GM23338 (cell line): ENCODE results near the gene SBF2. TPM values are rescaled to one million over a fixed set of nuclear protein-coding genes. Genes with fewer than 3 reads are reported as not detected.

Experiments used
- ATAC-seq: fragments of 200-7000 bp; cut with Tn5 transposase; 3 replicates; pipeline ENCODE4 v1.9.1; 2020
- DNase-seq: peaks from one replicate; pipeline ENCODE4 v3.0.0-alpha.2; 2015; ENCODE audit warnings: low spot score
- H2AFZ ChIP-seq: fragments of 200-600 bp; sonication (generic); 2 replicates; pipeline ENCODE4 v1.8.0; 2016; ENCODE audit warnings: antibody characterized with exemption, mild to moderate bottlenecking, moderate library complexity
- H3F3A ChIP-seq: fragments of 200-600 bp; sonication (generic); replicated peaks from 2 replicates; pipeline ENCODE4 v1.8.0; 2017; ENCODE audit warnings: antibody characterized with exemption, mixed run types, low read depth
- H3K27ac ChIP-seq: fragments of 200-600 bp; sonication (generic); 2 replicates; pipeline ENCODE4 v1.6.1; 2016; ENCODE audit warnings: low read depth
- H3K27me3 ChIP-seq: fragments of 200-600 bp; sonication (generic); 2 replicates; pipeline ENCODE4 v1.8.0; 2016; ENCODE audit warnings: mild to moderate bottlenecking, mixed run types, moderate library complexity; ENCODE audit not compliant: insufficient read depth
- H3K36me3 ChIP-seq: fragments of 200-600 bp; sonication (generic); 2 replicates; pipeline ENCODE4 v1.8.0; 2016; ENCODE audit warnings: mild to moderate bottlenecking; ENCODE audit not compliant: insufficient read depth
- H3K4me1 ChIP-seq: fragments of 200-600 bp; sonication (generic); 2 replicates; pipeline ENCODE4 v1.8.0; 2016; ENCODE audit warnings: mild to moderate bottlenecking, moderate library complexity; ENCODE audit not compliant: insufficient read depth
- H3K4me2 ChIP-seq: fragments of 200-600 bp; sonication (generic); 2 replicates; pipeline ENCODE4 v1.7.1; 2017; ENCODE audit warnings: mixed run types
- H3K4me3 ChIP-seq: fragments of 200-600 bp; sonication (generic); 2 replicates; pipeline ENCODE4 v1.6.1; 2016; ENCODE audit warnings: mixed run types
- H3K79me2 ChIP-seq: fragments of 200-600 bp; sonication (generic); replicated peaks from 2 replicates; pipeline ENCODE4 v1.8.0; 2017; ENCODE audit warnings: mild to moderate bottlenecking; ENCODE audit not compliant: insufficient read depth
- H3K9me2 ChIP-seq: fragments of 200-600 bp; sonication (generic); 2 replicates; pipeline ENCODE4 v1.8.0; 2017; ENCODE audit not compliant: insufficient read depth
- H4K20me1 ChIP-seq: fragments of 200-600 bp; sonication (generic); replicated peaks from 2 replicates; pipeline ENCODE4 v1.8.0; 2017; ENCODE audit warnings: mild to moderate bottlenecking; ENCODE audit not compliant: insufficient read depth
- H3K27ac Mint-ChIP-seq: 2 replicates; pipeline ENCODE4 v1.8.0; 2020; ENCODE audit warnings: inconsistent platforms, mild to moderate bottlenecking, moderate library complexity, mixed read lengths
- H3K27me3 Mint-ChIP-seq: 3 replicates; pipeline ENCODE4 v1.8.0; 2022; ENCODE audit warnings: low read depth, mild to moderate bottlenecking, moderate library complexity, mixed read lengths, inconsistent platforms; ENCODE audit not compliant: insufficient read depth, poor library complexity
- H3K36me3 Mint-ChIP-seq: 3 replicates; pipeline ENCODE4 v1.8.0; 2021; ENCODE audit warnings: low read depth, mild to moderate bottlenecking, inconsistent platforms, moderate library complexity, mixed read lengths
- H3K4me1 Mint-ChIP-seq: 3 replicates; pipeline ENCODE4 v1.8.0; 2020; ENCODE audit warnings: mild to moderate bottlenecking, inconsistent platforms, mixed read lengths
- H3K4me3 Mint-ChIP-seq: 3 replicates; pipeline ENCODE4 v1.8.0; 2021; ENCODE audit warnings: moderate library complexity, mild to moderate bottlenecking, inconsistent platforms, mixed read lengths
- H3K9me3 Mint-ChIP-seq: 3 replicates; pipeline ENCODE4 v1.8.0; 2020; ENCODE audit warnings: moderate library complexity, mild to moderate bottlenecking, inconsistent platforms, mixed read lengths
- CREB1 ChIP-seq: fragments of 250-450 bp; sonication (Bioruptor Pico); IDR thresholded peaks from 2 replicates; pipeline ENCODE4 v1.5.0; 2020; ENCODE audit warnings: low read depth, mild to moderate bottlenecking, moderate library complexity
- EZH2 ChIP-seq: fragments of 200-600 bp; sonication (generic); IDR thresholded peaks from one replicate; pipeline ENCODE4 v1.8.0; 2017; ENCODE audit warnings: antibody characterized with exemption, mild to moderate bottlenecking, low read depth; ENCODE audit not compliant: unreplicated experiment
- EZH2phosphoT487 ChIP-seq: fragments of 200-600 bp; sonication (generic); IDR thresholded peaks from one replicate; pipeline ENCODE4 v1.8.1; 2018; ENCODE audit warnings: antibody characterized with exemption; ENCODE audit not compliant: unreplicated experiment
- NANOG ChIP-seq: IDR thresholded peaks from 2 replicates; pipeline ENCODE4 v1.6.1; 2016; ENCODE audit warnings: antibody characterized with exemption, borderline replicate concordance
- POLR2AphosphoS5 ChIP-seq: IDR thresholded peaks from 2 replicates; pipeline ENCODE4 v1.6.1; 2016; ENCODE audit warnings: antibody characterized with exemption, low read depth
- STAT1 ChIP-seq: IDR thresholded peaks from one replicate; pipeline ENCODE4 v1.6.1; 2016; ENCODE audit warnings: antibody characterized with exemption; ENCODE audit not compliant: unreplicated experiment
- ZNF331 ChIP-seq: fragments of 250-450 bp; sonication (Bioruptor Pico); IDR thresholded peaks from 2 replicates; pipeline ENCODE4 v1.5.0; 2020; ENCODE audit warnings: low read depth, mild to moderate bottlenecking, moderate library complexity
- polyA plus RNA-seq: library from polyadenylated mRNA; unstranded; fragments of >200 nt; fragmentation: Nextera tagmentation; extraction: Ambion mirVana; gene quantifications from 2 replicates; pipeline ENCODE4 v1.2.1, GENCODE V29; 2016
- total RNA-seq: library from RNA; depleted of rRNA; stranded (reverse); fragments of >200 nt; shearing (Covaris generic); gene quantifications from 2 replicates; pipeline ENCODE4 v1.2.3, GENCODE V29; 2014
- TF ChIP-seq, protein P1 (sequence below): IDR thresholded peaks from 2 replicates; pipeline ENCODE4 v1.6.1; 2016; ENCODE audit warnings: antibody characterized with exemption
- TF ChIP-seq, protein P2 (sequence below): fragments of 250-450 bp; sonication (Bioruptor Pico); IDR thresholded peaks from 2 replicates; pipeline ENCODE4 v1.5.0; 2020; ENCODE audit warnings: mild to moderate bottlenecking, moderate library complexity
- TF ChIP-seq, protein P3 (sequence below): IDR thresholded peaks from one replicate; pipeline ENCODE4 v1.6.1; 2018; ENCODE audit warnings: antibody characterized with exemption; ENCODE audit not compliant: unreplicated experiment

Gene SBF2
- total and polyA plus RNA-seq, 2 experiments from 2014 or later, result 25.6 to 53.5 TPM

DNA sequence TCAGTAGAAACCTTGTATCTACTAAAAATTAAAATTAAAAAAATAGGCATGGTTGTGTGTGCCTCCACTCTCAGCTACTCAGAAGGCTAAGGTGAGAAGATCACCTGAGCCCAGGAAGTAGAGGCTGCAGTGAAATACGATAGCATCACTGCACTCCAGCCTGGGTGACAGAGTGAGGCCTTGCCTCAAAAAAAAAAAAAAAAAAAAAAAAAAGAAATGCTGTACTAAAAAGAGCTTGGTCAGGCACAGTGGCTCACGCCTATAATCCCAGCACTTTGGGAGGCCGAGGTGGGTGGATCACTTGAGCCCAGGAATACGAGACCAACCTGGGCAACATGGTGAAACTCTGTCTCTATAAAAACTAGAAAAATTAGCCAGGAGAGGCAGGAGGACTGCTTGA lies 36.5 kb downstream of the SBF2 start (continued):
- TF ChIP-seq POLR2AphosphoS5 (no peak), NANOG (no peak), ZNF331 (CRISPR knock-in tag) (no peak), EZH2phosphoT487 (no peak), CREB1 (CRISPR knock-in tag) (no peak)
- TF ChIP-seq, protein P1, sequence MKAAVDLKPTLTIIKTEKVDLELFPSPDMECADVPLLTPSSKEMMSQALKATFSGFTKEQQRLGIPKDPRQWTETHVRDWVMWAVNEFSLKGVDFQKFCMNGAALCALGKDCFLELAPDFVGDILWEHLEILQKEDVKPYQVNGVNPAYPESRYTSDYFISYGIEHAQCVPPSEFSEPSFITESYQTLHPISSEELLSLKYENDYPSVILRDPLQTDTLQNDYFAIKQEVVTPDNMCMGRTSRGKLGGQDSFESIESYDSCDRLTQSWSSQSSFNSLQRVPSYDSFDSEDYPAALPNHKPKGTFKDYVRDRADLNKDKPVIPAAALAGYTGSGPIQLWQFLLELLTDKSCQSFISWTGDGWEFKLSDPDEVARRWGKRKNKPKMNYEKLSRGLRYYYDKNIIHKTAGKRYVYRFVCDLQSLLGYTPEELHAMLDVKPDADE, result no peak

DNA sequence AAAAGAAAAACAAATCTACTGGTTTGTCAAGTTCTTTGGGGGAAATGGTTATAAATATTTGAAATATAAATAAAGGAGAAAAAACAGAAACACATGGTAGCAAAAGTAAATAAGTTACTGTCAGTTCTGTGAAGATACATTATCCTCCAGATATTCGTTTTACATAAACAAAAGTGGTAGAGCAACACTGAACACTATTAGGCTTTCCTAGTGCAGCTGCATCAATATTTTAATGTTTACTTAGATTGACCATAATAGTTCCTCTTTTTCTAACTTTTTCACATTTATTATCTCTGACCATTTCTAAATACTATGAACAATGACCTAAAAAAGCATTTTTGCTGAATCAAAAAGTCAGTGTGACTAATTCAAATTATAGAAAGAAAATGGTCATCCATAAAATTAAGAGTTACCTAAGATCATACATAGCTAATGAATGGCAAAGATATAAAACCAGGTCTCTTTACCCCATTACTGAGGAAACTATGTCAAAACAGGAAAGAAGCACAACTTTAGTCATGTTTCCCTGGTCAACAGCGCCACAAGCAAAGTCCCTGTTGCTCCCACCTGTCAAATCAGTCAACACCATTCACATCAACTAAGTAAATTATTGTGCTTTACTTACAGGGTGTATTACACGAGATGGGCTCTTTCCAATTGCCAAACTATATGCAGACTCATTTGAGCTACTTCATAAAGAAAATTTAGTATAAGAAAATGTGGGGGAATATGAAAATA lies 38.5 kb downstream of the SBF2 start:
- H3K4me2 ChIP-seq, result no peak overlapping the region
- Mint-ChIP-seq H3K36me3 (peaks cover 3% of the 10 kb centered on the region; the same call in 1 of the 3 replicates), H3K4me1 (peaks cover 24% of the 10 kb centered on the region), H3K4me3 (no peak overlapping the region), H3K9me3 (no peaks in the 10 kb centered on the region), H3K27me3 (no peaks in the 10 kb centered on the region), H3K27ac (no peak overlapping the region)
- H3K79me2 ChIP-seq, result peaks cover 43% of the 10 kb centered on the region
- ATAC-seq (no peak), DNase-seq (no peak)
- no peak overlapping the region for H3K4me3 ChIP-seq
- H3K9me2 ChIP-seq, result 0 out of 2 replicates have a peak, but pooled peaks cover 2% of the 10 kb centered on the region
- H3K27ac ChIP-seq, result 0 out of 2 replicates have a peak overlapping the region, but pooled peaks have one; percentile 21
- H2AFZ ChIP-seq, result no peak overlapping the region
- H3K27me3 ChIP-seq, result no peaks in the 10 kb centered on the region
- peaks cover 21% of the 10 kb centered on the region; the same call in 1 of the 2 replicates for H3K4me1 ChIP-seq
- H3K36me3 ChIP-seq, result no peaks in the 10 kb centered on the region
- H4K20me1 ChIP-seq, result no peaks in the 10 kb centered on the region
- no peaks in the 10 kb centered on the region for H3F3A ChIP-seq
- TF ChIP-seq ZNF331 (CRISPR knock-in tag), result no peak
- TF ChIP-seq, protein P2, sequence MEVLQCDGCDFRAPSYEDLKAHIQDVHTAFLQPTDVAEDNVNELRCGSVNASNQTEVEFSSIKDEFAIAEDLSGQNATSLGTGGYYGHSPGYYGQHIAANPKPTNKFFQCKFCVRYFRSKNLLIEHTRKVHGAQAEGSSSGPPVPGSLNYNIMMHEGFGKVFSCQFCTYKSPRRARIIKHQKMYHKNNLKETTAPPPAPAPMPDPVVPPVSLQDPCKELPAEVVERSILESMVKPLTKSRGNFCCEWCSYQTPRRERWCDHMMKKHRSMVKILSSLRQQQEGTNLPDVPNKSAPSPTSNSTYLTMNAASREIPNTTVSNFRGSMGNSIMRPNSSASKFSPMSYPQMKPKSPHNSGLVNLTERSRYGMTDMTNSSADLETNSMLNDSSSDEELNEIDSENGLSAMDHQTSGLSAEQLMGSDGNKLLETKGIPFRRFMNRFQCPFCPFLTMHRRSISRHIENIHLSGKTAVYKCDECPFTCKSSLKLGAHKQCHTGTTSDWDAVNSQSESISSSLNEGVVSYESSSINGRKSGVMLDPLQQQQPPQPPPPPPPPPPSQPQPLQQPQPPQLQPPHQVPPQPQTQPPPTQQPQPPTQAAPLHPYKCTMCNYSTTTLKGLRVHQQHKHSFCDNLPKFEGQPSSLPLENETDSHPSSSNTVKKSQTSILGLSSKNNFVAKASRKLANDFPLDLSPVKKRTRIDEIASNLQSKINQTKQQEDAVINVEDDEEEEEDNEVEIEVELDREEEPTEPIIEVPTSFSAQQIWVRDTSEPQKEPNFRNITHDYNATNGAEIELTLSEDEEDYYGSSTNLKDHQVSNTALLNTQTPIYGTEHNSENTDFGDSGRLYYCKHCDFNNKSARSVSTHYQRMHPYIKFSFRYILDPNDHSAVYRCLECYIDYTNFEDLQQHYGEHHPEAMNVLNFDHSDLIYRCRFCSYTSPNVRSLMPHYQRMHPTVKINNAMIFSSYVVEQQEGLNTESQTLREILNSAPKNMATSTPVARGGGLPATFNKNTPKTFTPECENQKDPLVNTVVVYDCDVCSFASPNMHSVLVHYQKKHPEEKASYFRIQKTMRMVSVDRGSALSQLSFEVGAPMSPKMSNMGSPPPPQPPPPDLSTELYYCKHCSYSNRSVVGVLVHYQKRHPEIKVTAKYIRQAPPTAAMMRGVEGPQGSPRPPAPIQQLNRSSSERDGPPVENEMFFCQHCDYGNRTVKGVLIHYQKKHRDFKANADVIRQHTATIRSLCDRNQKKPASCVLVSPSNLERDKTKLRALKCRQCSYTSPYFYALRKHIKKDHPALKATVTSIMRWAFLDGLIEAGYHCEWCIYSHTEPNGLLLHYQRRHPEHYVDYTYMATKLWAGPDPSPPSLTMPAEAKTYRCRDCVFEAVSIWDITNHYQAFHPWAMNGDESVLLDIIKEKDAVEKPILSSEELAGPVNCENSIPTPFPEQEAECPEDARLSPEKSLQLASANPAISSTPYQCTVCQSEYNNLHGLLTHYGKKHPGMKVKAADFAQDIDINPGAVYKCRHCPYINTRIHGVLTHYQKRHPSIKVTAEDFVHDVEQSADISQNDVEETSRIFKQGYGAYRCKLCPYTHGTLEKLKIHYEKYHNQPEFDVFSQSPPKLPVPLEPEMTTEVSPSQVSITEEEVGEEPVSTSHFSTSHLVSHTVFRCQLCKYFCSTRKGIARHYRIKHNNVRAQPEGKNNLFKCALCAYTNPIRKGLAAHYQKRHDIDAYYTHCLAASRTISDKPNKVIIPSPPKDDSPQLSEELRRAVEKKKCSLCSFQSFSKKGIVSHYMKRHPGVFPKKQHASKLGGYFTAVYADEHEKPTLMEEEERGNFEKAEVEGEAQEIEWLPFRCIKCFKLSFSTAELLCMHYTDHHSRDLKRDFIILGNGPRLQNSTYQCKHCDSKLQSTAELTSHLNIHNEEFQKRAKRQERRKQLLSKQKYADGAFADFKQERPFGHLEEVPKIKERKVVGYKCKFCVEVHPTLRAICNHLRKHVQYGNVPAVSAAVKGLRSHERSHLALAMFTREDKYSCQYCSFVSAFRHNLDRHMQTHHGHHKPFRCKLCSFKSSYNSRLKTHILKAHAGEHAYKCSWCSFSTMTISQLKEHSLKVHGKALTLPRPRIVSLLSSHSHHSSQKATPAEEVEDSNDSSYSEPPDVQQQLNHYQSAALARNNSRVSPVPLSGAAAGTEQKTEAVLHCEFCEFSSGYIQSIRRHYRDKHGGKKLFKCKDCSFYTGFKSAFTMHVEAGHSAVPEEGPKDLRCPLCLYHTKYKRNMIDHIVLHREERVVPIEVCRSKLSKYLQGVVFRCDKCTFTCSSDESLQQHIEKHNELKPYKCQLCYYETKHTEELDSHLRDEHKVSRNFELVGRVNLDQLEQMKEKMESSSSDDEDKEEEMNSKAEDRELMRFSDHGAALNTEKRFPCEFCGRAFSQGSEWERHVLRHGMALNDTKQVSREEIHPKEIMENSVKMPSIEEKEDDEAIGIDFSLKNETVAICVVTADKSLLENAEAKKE (CRISPR knock-in tag), result no peak
- no peak for TF ChIP-seq EZH2phosphoT487
- TF ChIP-seq POLR2AphosphoS5, result no peak
- TF ChIP-seq EZH2, result no peak
- TF ChIP-seq, protein P1, result no peak
- no peak for TF ChIP-seq CREB1 (CRISPR knock-in tag)
- TF ChIP-seq STAT1, result no peak
- TF ChIP-seq, protein P3, sequence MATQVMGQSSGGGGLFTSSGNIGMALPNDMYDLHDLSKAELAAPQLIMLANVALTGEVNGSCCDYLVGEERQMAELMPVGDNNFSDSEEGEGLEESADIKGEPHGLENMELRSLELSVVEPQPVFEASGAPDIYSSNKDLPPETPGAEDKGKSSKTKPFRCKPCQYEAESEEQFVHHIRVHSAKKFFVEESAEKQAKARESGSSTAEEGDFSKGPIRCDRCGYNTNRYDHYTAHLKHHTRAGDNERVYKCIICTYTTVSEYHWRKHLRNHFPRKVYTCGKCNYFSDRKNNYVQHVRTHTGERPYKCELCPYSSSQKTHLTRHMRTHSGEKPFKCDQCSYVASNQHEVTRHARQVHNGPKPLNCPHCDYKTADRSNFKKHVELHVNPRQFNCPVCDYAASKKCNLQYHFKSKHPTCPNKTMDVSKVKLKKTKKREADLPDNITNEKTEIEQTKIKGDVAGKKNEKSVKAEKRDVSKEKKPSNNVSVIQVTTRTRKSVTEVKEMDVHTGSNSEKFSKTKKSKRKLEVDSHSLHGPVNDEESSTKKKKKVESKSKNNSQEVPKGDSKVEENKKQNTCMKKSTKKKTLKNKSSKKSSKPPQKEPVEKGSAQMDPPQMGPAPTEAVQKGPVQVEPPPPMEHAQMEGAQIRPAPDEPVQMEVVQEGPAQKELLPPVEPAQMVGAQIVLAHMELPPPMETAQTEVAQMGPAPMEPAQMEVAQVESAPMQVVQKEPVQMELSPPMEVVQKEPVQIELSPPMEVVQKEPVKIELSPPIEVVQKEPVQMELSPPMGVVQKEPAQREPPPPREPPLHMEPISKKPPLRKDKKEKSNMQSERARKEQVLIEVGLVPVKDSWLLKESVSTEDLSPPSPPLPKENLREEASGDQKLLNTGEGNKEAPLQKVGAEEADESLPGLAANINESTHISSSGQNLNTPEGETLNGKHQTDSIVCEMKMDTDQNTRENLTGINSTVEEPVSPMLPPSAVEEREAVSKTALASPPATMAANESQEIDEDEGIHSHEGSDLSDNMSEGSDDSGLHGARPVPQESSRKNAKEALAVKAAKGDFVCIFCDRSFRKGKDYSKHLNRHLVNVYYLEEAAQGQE, result no peak
